ENCODE data around the gene ZFC3H1. TPM values are rescaled to one million over a fixed set of nuclear protein-coding genes. Genes with fewer than 3 reads are reported as not detected.
A peak's percentile ranks its signal among the peaks of the same experiment; 100 is the strongest.

The ZFC3H1 gene
- total and polyA plus RNA-seq, 2 of the 13 experiments (the other 11 are each of a cell fraction or from before 2014, with no cell fraction given), result 17.1 to 38.3 TPM

DNA sequence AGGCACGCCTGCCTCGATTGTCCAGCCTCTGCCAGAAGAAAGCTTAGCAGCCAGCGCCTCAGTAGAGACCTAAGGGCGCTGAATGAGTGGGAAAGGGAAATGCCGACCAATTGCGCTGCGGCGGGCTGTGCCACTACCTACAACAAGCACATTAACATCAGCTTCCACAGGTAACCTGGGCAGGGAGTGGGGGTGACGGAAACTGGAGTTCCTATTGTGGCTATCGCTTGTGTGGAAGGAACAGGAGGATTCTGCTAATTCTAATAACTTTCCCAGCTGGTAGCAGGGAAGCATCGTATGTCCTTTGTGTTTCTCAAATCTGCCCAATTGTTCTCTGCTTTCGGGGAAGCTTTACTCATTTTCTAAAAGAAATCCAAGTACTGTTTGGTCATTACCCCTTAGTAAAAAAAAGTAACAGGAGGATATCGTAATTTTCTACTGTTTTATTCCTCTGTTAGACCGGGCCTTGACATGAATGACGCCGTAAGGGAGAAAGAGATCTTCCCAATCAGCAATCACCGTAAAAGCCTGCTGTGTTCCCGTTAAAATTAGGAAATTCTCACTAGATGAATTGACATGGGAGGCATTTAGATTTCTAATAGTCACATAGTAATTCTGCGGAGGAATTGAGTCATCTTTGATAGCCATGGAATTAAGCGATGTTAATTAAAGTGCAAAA, 902 bp upstream of the ZFC3H1 start (continued):
- TF ChIP-seq ZSCAN22 (CRISPR knock-in tag; IDR thresholded peaks at IDR 0.05) (no peak), ZNF777 (CRISPR knock-in tag; IDR thresholded peaks at IDR 0.05) (no peak; the same call in 1 of the 2 replicates), ZNF251 (CRISPR knock-in tag; IDR thresholded peaks at IDR 0.05) (no peak), FOXK1 (CRISPR knock-in tag; IDR thresholded peaks at IDR 0.05; ENCODE audit: borderline replicate concordance, low read depth) (no peak), ZNF678 (CRISPR knock-in tag; IDR thresholded peaks at IDR 0.05) (no peak), KLF15 (CRISPR knock-in tag; IDR thresholded peaks at IDR 0.05; ENCODE audit: borderline replicate concordance) (no peak), TAF15 (IDR thresholded peaks at IDR 0.05; ENCODE audit: low read depth, low read length, poor library complexity, severe bottlenecking) (no peak), SETDB1 (CRISPR knock-in tag; IDR thresholded peaks at IDR 0.05; ENCODE audit: borderline replicate concordance) (no peak), ZNF878 (CRISPR knock-in tag; IDR thresholded peaks at IDR 0.05) (0 out of 2 replicates have a peak, but pooled peaks have one; percentile 34), WIZ (CRISPR knock-in tag; IDR thresholded peaks at IDR 0.05) (0 out of 2 replicates have a peak, but pooled peaks have one; percentile 30)
- TF ChIP-seq, protein P1, sequence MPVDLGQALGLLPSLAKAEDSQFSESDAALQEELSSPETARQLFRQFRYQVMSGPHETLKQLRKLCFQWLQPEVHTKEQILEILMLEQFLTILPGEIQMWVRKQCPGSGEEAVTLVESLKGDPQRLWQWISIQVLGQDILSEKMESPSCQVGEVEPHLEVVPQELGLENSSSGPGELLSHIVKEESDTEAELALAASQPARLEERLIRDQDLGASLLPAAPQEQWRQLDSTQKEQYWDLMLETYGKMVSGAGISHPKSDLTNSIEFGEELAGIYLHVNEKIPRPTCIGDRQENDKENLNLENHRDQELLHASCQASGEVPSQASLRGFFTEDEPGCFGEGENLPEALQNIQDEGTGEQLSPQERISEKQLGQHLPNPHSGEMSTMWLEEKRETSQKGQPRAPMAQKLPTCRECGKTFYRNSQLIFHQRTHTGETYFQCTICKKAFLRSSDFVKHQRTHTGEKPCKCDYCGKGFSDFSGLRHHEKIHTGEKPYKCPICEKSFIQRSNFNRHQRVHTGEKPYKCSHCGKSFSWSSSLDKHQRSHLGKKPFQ (CRISPR knock-in tag; IDR thresholded peaks at IDR 0.05; ENCODE audit: insufficient replicate concordance), result no peak
- TF ChIP-seq, protein P2, sequence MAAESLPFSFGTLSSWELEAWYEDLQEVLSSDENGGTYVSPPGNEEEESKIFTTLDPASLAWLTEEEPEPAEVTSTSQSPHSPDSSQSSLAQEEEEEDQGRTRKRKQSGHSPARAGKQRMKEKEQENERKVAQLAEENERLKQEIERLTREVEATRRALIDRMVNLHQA (CRISPR knock-in tag; IDR thresholded peaks at IDR 0.05), result no peak
- TF ChIP-seq, protein P3, sequence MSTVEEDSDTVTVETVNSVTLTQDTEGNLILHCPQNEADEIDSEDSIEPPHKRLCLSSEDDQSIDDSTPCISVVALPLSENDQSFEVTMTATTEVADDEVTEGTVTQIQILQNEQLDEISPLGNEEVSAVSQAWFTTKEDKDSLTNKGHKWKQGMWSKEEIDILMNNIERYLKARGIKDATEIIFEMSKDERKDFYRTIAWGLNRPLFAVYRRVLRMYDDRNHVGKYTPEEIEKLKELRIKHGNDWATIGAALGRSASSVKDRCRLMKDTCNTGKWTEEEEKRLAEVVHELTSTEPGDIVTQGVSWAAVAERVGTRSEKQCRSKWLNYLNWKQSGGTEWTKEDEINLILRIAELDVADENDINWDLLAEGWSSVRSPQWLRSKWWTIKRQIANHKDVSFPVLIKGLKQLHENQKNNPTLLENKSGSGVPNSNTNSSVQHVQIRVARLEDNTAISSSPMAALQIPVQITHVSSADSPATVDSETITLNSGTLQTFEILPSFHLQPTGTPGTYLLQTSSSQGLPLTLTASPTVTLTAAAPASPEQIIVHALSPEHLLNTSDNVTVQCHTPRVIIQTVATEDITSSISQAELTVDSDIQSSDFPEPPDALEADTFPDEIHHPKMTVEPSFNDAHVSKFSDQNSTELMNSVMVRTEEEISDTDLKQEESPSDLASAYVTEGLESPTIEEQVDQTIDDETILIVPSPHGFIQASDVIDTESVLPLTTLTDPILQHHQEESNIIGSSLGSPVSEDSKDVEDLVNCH (CRISPR knock-in tag; IDR thresholded peaks at IDR 0.05), result no peak
- TF ChIP-seq, protein P4, sequence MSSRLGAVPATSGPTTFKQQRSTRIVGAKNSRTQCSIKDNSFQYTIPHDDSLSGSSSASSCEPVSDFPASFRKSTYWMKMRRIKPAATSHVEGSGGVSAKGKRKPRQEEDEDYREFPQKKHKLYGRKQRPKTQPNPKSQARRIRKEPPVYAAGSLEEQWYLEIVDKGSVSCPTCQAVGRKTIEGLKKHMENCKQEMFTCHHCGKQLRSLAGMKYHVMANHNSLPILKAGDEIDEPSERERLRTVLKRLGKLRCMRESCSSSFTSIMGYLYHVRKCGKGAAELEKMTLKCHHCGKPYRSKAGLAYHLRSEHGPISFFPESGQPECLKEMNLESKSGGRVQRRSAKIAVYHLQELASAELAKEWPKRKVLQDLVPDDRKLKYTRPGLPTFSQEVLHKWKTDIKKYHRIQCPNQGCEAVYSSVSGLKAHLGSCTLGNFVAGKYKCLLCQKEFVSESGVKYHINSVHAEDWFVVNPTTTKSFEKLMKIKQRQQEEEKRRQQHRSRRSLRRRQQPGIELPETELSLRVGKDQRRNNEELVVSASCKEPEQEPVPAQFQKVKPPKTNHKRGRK (CRISPR knock-in tag; IDR thresholded peaks at IDR 0.05), result no peak
- TF ChIP-seq, protein P5, sequence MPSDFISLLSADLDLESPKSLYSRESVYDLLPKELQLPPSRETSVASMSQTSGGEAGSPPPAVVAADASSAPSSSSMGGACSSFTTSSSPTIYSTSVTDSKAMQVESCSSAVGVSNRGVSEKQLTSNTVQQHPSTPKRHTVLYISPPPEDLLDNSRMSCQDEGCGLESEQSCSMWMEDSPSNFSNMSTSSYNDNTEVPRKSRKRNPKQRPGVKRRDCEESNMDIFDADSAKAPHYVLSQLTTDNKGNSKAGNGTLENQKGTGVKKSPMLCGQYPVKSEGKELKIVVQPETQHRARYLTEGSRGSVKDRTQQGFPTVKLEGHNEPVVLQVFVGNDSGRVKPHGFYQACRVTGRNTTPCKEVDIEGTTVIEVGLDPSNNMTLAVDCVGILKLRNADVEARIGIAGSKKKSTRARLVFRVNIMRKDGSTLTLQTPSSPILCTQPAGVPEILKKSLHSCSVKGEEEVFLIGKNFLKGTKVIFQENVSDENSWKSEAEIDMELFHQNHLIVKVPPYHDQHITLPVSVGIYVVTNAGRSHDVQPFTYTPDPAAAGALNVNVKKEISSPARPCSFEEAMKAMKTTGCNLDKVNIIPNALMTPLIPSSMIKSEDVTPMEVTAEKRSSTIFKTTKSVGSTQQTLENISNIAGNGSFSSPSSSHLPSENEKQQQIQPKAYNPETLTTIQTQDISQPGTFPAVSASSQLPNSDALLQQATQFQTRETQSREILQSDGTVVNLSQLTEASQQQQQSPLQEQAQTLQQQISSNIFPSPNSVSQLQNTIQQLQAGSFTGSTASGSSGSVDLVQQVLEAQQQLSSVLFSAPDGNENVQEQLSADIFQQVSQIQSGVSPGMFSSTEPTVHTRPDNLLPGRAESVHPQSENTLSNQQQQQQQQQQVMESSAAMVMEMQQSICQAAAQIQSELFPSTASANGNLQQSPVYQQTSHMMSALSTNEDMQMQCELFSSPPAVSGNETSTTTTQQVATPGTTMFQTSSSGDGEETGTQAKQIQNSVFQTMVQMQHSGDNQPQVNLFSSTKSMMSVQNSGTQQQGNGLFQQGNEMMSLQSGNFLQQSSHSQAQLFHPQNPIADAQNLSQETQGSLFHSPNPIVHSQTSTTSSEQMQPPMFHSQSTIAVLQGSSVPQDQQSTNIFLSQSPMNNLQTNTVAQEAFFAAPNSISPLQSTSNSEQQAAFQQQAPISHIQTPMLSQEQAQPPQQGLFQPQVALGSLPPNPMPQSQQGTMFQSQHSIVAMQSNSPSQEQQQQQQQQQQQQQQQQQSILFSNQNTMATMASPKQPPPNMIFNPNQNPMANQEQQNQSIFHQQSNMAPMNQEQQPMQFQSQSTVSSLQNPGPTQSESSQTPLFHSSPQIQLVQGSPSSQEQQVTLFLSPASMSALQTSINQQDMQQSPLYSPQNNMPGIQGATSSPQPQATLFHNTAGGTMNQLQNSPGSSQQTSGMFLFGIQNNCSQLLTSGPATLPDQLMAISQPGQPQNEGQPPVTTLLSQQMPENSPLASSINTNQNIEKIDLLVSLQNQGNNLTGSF (CRISPR knock-in tag; IDR thresholded peaks at IDR 0.05), result no peak

All from HepG2 (cell line).